ENCODE measurements around the gene DPP6. TPM values are rescaled to one million over a fixed set of nuclear protein-coding genes. Genes with fewer than 3 reads are reported as not detected.

Gene DPP6
- total and polyA plus RNA-seq, 2 experiments from 2014 or later, result not detected

GRCh38 chr7:154427533-154427932 lies 375.3 kb downstream of the DPP6 start (continued):
- TF ChIP-seq ETS1 (IDR thresholded peaks at IDR 0.05), result no peak
- TF ChIP-seq JUNB (IDR thresholded peaks at IDR 0.05; ENCODE audit: unreplicated experiment), result no peak
- no peak for TF ChIP-seq ZNF331 (CRISPR knock-in tag; IDR thresholded peaks at IDR 0.05; ENCODE audit: low read depth)
- no peak for TF ChIP-seq NANOG (IDR thresholded peaks at IDR 0.05; ENCODE audit: borderline replicate concordance)
- TF ChIP-seq EZH2phosphoT487 (IDR thresholded peaks at IDR 0.05; ENCODE audit: unreplicated experiment), result no peak

- no peaks in the 10 kb centered on the region for H3K9me3 Mint-ChIP-seq
Measured at GRCh38 chr7:154429666-154430404, 377.6 kb downstream of the DPP6 start.

More at GRCh38 chr7:154429666-154430404, 377.6 kb downstream of the DPP6 start:
- no peaks in the 10 kb centered on the region for H3K79me2 ChIP-seq (replicated peaks; ENCODE audit: insufficient read depth)
- Mint-ChIP-seq H3K4me1 (no peaks in the 10 kb centered on the region), H3K36me3 (ENCODE audit: low read depth) (no peaks in the 10 kb centered on the region), H3K27me3 (ENCODE audit: insufficient read depth, low read depth, poor library complexity) (peaks cover 4% of the 10 kb centered on the region), H3K4me3 (no peak overlapping the region), H3K27ac (no peak overlapping the region)
- DNase-seq (ENCODE audit: low spot score) (no peak), ATAC-seq (no peak)
- H3K4me1 ChIP-seq (ENCODE audit: insufficient read depth), result no peaks in the 10 kb centered on the region
- no peaks in the 10 kb centered on the region for H3K27me3 ChIP-seq (ENCODE audit: insufficient read depth)
- H2AFZ ChIP-seq, result no peak overlapping the region
- H3K4me2 ChIP-seq, result no peak overlapping the region
- H3K9me2 ChIP-seq (ENCODE audit: insufficient read depth), result no peaks in the 10 kb centered on the region
- no peaks in the 10 kb centered on the region for H3K36me3 ChIP-seq (ENCODE audit: insufficient read depth)
- no peaks in the 10 kb centered on the region for H3F3A ChIP-seq (replicated peaks; ENCODE audit: low read depth)
- no peak overlapping the region for H3K27ac ChIP-seq (ENCODE audit: low read depth)
- H4K20me1 ChIP-seq (replicated peaks; ENCODE audit: insufficient read depth), result no peaks in the 10 kb centered on the region
- TF ChIP-seq POLR2AphosphoS5 (IDR thresholded peaks at IDR 0.05; ENCODE audit: low read depth), result no peak
- TF ChIP-seq ZNF114 (CRISPR knock-in tag; IDR thresholded peaks at IDR 0.05), result no peak
- no peak for TF ChIP-seq REST (IDR thresholded peaks at IDR 0.05; ENCODE audit: unreplicated experiment)
- no peak for TF ChIP-seq JUNB (IDR thresholded peaks at IDR 0.05; ENCODE audit: unreplicated experiment)
- no peak overlapping the region for H3K4me3 ChIP-seq
